Naive thymus-derived CD4-positive, alpha-beta T cell (primary cell): Measurements from ENCODE around the gene CHN2. TPM values are rescaled to one million over a fixed set of nuclear protein-coding genes. Genes with fewer than 3 reads are reported as not detected.

ENCODE experiments used
- ATAC-seq: fragments of 150-1000 bp; cut with Tn5 transposase; 2 replicates; pipeline ENCODE4 v1.10.0; 2021; ENCODE audit warnings: mild to moderate bottlenecking, moderate library complexity
- CTCF ChIA-PET: fragments of 350-600 bp; sonication (Branson Sonifier 250); formaldehyde crosslinking; loops from one replicate; lab custom pipeline; 2021; ENCODE audit warnings: antibody characterized with exemption; lab: Charles Lee
- POLR2A ChIA-PET: fragments of 350-600 bp; sonication (Branson Sonifier 250); formaldehyde crosslinking; loops from one replicate; lab custom pipeline; 2021; ENCODE audit warnings: antibody characterized with exemption, inconsistent platforms; lab: Charles Lee
- DNase-seq, 9 donors: peaks; one replicate each; pipeline versions ENCODE4 v3.0.0 to v3.0.0-alpha.2; 2020 to 2022; ENCODE audit warnings: mixed read lengths in 1 of 9
- H3K27ac ChIP-seq: one replicate; pipeline ENCODE4 v1.7.0; 2013; ENCODE audit warnings: mild to moderate bottlenecking, low read depth, low read length, moderate library complexity
- H3K27me3 ChIP-seq, 2 donors: one replicate each; pipeline ENCODE4 v1.7.0; 2013; ENCODE audit warnings: low read length in 2 of 2, mild to moderate bottlenecking in 2 of 2, moderate library complexity in 2 of 2; ENCODE audit not compliant: control insufficient read depth in 2 of 2, insufficient read depth in 2 of 2
- H3K36me3 ChIP-seq, 3 experiments: 1 replicate in 2 of 3; 2 replicates in 1 of 3; pipeline ENCODE4 v1.7.0; 2013; ENCODE audit warnings: low read length in 3 of 3, mild to moderate bottlenecking in 3 of 3, moderate library complexity in 1 of 3; ENCODE audit not compliant: insufficient read depth in 3 of 3, control insufficient read depth in 2 of 3
- H3K4me1 ChIP-seq, 2 donors: one replicate each; pipeline ENCODE4 v1.7.0; 2013; ENCODE audit warnings: low read length in 2 of 2, mild to moderate bottlenecking in 2 of 2, moderate library complexity in 1 of 2; ENCODE audit not compliant: control insufficient read depth in 2 of 2, insufficient read depth in 2 of 2
- H3K4me3 ChIP-seq: 2 replicates; pipeline ENCODE4 v1.7.0; 2013; ENCODE audit warnings: mild to moderate bottlenecking, low read length
- H3K9me3 ChIP-seq, 3 experiments: 1 replicate in 2 of 3; 2 replicates in 1 of 3; pipeline ENCODE4 v1.7.0; 2013; ENCODE audit warnings: low read length in 3 of 3; ENCODE audit not compliant: control insufficient read depth in 2 of 3
- H3K27ac Mint-ChIP-seq, 9 donors: one replicate each; pipeline ENCODE4 v1.8.0; 2020 to 2022; ENCODE audit warnings: mixed read lengths in 9 of 9, mild to moderate bottlenecking in 8 of 9, moderate library complexity in 5 of 9, inconsistent platforms in 2 of 9
- H3K27me3 Mint-ChIP-seq, 5 donors: one replicate each; pipeline ENCODE4 v1.8.0; 2021 to 2022; ENCODE audit warnings: mixed read lengths in 5 of 5, mild to moderate bottlenecking in 1 of 5
- H3K36me3 Mint-ChIP-seq, 5 donors: one replicate each; pipeline ENCODE4 v1.8.0; 2020 to 2022; ENCODE audit warnings: mixed read lengths in 5 of 5, mild to moderate bottlenecking in 3 of 5, inconsistent platforms in 1 of 5
- H3K4me1 Mint-ChIP-seq, 7 donors: one replicate each; pipeline ENCODE4 v1.8.0; 2020 to 2022; ENCODE audit warnings: mixed read lengths in 7 of 7, mild to moderate bottlenecking in 3 of 7, inconsistent platforms in 1 of 7
- H3K4me3 Mint-ChIP-seq, 10 donors: one replicate each; pipeline ENCODE4 v1.8.0; 2020 to 2022; ENCODE audit warnings: mild to moderate bottlenecking in 10 of 10, mixed read lengths in 10 of 10, moderate library complexity in 6 of 10, inconsistent platforms in 2 of 10
- H3K9me3 Mint-ChIP-seq, 11 donors: one replicate each; pipeline ENCODE4 v1.8.0; 2020 to 2022; ENCODE audit warnings: mixed read lengths in 11 of 11, mild to moderate bottlenecking in 4 of 11, inconsistent platforms in 1 of 11, moderate library complexity in 1 of 11
- intact Hi-C, 2 donors: fragments of 100-400 bp; cut with micrococcal nuclease; formaldehyde crosslinking; loops; one replicate each; pipeline ENCODE4 v1.15.1; 2023
- polyA plus RNA-seq, 2 donors: library from polyadenylated mRNA; unstranded; fragments of 300-500 nt; fragmentation: Illumina TruSeq; gene quantifications; one replicate each; pipeline ENCODE4 v1.2.3, GENCODE V29; 2021
- total RNA-seq, 6 experiments: library from RNA in 5 of 6; stranded (reverse) in 5 of 6; gene quantifications; 1 replicate in 5 of 6; 2 replicates in 1 of 6; pipeline ENCODE4 v1.2.3 and lab custom pipeline; 2021 to 2026

CHN2 gene
- total and polyA plus RNA-seq, 7 experiments from 2014 or later, result 0.34 to 28.1 (median 0.98) TPM

- Mint-ChIP-seq H3K36me3 (no peaks in the 10 kb centered on the region), H3K9me3 (peaks cover 0 to 4% (median 0%) of the 10 kb centered on the region in 11 donors), H3K27ac (no peak overlapping the region), H3K4me1 (no peaks in the 10 kb centered on the region), H3K27me3 (peaks cover 0 to 6% (median 3%) of the 10 kb centered on the region in 5 donors), H3K4me3 (no peak overlapping the region)
- Histone ChIP-seq H3K27ac (no peak overlapping the region), H3K4me1 (no peaks in the 10 kb centered on the region), H3K36me3 (no peaks in the 10 kb centered on the region), H3K27me3 (no peaks in the 10 kb centered on the region), H3K9me3 (no peaks in the 10 kb centered on the region), H3K4me3 (no peak overlapping the region)
- CTCF ChIA-PET, result no interaction called here
- no peak for ATAC-seq
- no peak for DNase-seq
- intact Hi-C loops, result no loop called here
- POLR2A ChIA-PET, result no interaction called here
Measured at GRCh38 chr7:29359482-29360093, 165.0 kb downstream of the CHN2 start.

- H3K27me3 Mint-ChIP-seq, result peaks cover 0 to 6% (median 3%) of the 10 kb centered on the region in 5 donors
- H3K27ac Mint-ChIP-seq, result no peak overlapping the region
- ChIA-PET POLR2A (no interaction called here), CTCF (no interaction called here)
- no peaks in the 10 kb centered on the region for H3K36me3 ChIP-seq
- ATAC-seq, result no peak
- H3K27me3 ChIP-seq, result no peaks in the 10 kb centered on the region
- no peaks in the 10 kb centered on the region for H3K4me1 Mint-ChIP-seq
- H3K9me3 ChIP-seq, result no peaks in the 10 kb centered on the region
- H3K9me3 Mint-ChIP-seq, result peaks cover 0 to 4% (median 0%) of the 10 kb centered on the region in 11 donors
- H3K4me1 ChIP-seq, result no peaks in the 10 kb centered on the region
- H3K36me3 Mint-ChIP-seq, result no peaks in the 10 kb centered on the region
- no peak overlapping the region for H3K4me3 ChIP-seq
- no peak for DNase-seq
- no peak overlapping the region for H3K4me3 Mint-ChIP-seq
- intact Hi-C loops, result no loop called here
- no peak overlapping the region for H3K27ac ChIP-seq
Measured at GRCh38 chr7:29360633-29361625, 166.4 kb downstream of the CHN2 start.

GRCh38 chr7:29362380-29362779, 167.8 kb downstream of the CHN2 start:
- Histone ChIP-seq H3K9me3 (no peaks in the 10 kb centered on the region), H3K27ac (no peak overlapping the region), H3K36me3 (no peaks in the 10 kb centered on the region), H3K4me1 (no peaks in the 10 kb centered on the region), H3K27me3 (no peaks in the 10 kb centered on the region), H3K4me3 (no peak overlapping the region)
- intact Hi-C loops, result no loop called here
- H3K4me3 Mint-ChIP-seq, result no peak overlapping the region
- H3K27me3 Mint-ChIP-seq, result peaks cover 0 to 6% (median 3%) of the 10 kb centered on the region in 5 donors
- ChIA-PET POLR2A (no interaction called here), CTCF (no interaction called here)
- no peaks in the 10 kb centered on the region for H3K4me1 Mint-ChIP-seq
- DNase-seq, result no peak
- no peaks in the 10 kb centered on the region for H3K36me3 Mint-ChIP-seq
- no peak for ATAC-seq
- H3K9me3 Mint-ChIP-seq, result peaks cover 0 to 4% (median 0%) of the 10 kb centered on the region in 11 donors
- H3K27ac Mint-ChIP-seq, result no peak overlapping the region

GRCh38 chr7:29363636-29364425, 169.3 kb downstream of the CHN2 start:
- no peak overlapping the region for H3K4me3 ChIP-seq
- Mint-ChIP-seq H3K36me3 (no peaks in the 10 kb centered on the region), H3K27me3 (peaks cover 0 to 6% (median 2%) of the 10 kb centered on the region in 5 donors), H3K4me1 (no peaks in the 10 kb centered on the region), H3K4me3 (no peak overlapping the region), H3K27ac (no peak overlapping the region), H3K9me3 (peaks cover 0 to 4% (median 0%) of the 10 kb centered on the region in 11 donors)
- no peaks in the 10 kb centered on the region for H3K4me1 ChIP-seq
- H3K27ac ChIP-seq, result no peak overlapping the region
- intact Hi-C loops, result no loop called here
- no peaks in the 10 kb centered on the region for H3K9me3 ChIP-seq
- DNase-seq, result no peak
- CTCF ChIA-PET, result no interaction called here
- H3K36me3 ChIP-seq, result no peaks in the 10 kb centered on the region
- H3K27me3 ChIP-seq, result no peaks in the 10 kb centered on the region
- no peak for ATAC-seq
- POLR2A ChIA-PET, result no interaction called here

GRCh38 chr7:29364661-29365060, 170.1 kb downstream of the CHN2 start:
- Mint-ChIP-seq H3K27ac (no peak overlapping the region), H3K9me3 (peaks cover 0 to 4% (median 0%) of the 10 kb centered on the region in 11 donors), H3K36me3 (no peaks in the 10 kb centered on the region), H3K27me3 (peaks cover 0 to 6% (median 0%) of the 10 kb centered on the region in 5 donors), H3K4me1 (no peaks in the 10 kb centered on the region), H3K4me3 (no peak overlapping the region)
- no peaks in the 10 kb centered on the region for H3K27me3 ChIP-seq
- no peaks in the 10 kb centered on the region for H3K36me3 ChIP-seq
- no peak for ATAC-seq
- CTCF ChIA-PET, result no interaction called here
- H3K4me3 ChIP-seq, result no peak overlapping the region
- intact Hi-C loops, result no loop called here
- H3K9me3 ChIP-seq, result no peaks in the 10 kb centered on the region
- POLR2A ChIA-PET, result no interaction called here
- no peak overlapping the region for H3K27ac ChIP-seq
- H3K4me1 ChIP-seq, result no peaks in the 10 kb centered on the region
- no peak for DNase-seq

GRCh38 chr7:29365423-29365822, 170.8 kb downstream of the CHN2 start:
- ChIA-PET POLR2A (no interaction called here), CTCF (no interaction called here)
- Histone ChIP-seq H3K27me3 (no peaks in the 10 kb centered on the region), H3K36me3 (no peaks in the 10 kb centered on the region), H3K4me3 (no peak overlapping the region), H3K27ac (no peak overlapping the region), H3K9me3 (no peaks in the 10 kb centered on the region), H3K4me1 (no peaks in the 10 kb centered on the region)
- Mint-ChIP-seq H3K36me3 (no peaks in the 10 kb centered on the region), H3K9me3 (peaks cover 0 to 4% (median 0%) of the 10 kb centered on the region in 11 donors), H3K4me3 (no peak overlapping the region), H3K27me3 (peaks cover 0 to 6% (median 0%) of the 10 kb centered on the region in 5 donors), H3K27ac (no peak overlapping the region), H3K4me1 (no peaks in the 10 kb centered on the region)
- intact Hi-C loops, result no loop called here
- DNase-seq, result no peak
- no peak for ATAC-seq
